ENCODE data around the gene MBNL1. TPM values are rescaled to one million over a fixed set of nuclear protein-coding genes. Genes with fewer than 3 reads are reported as not detected.

Gene MBNL1
- total and polyA plus RNA-seq, 2 of the 13 experiments (the other 11 are each of a cell fraction or from before 2014, with no cell fraction given), result 27.1 to 55.4 TPM

GRCh38 chr3:152270937-152271336, 2.2 kb downstream of the MBNL1 start:
- H3K9me3 ChIP-seq (ENCODE audit: low read length), result no peaks in the 10 kb centered on the region
- peaks cover 65% of the 10 kb centered on the region for H3K79me2 ChIP-seq (ENCODE audit: insufficient read depth, low read length)
- peaks cover 67% of the 10 kb centered on the region for H3K4me1 ChIP-seq (ENCODE audit: insufficient read depth, low read length)
- WGBS (ENCODE audit: low lambda C conversion rate), result 84% methylated on average over 1 of the region's 1 CpG
- H3K27me3 ChIP-seq (ENCODE audit: control insufficient read depth in 1 of 2, insufficient read depth in 2 of 2, low read length in 2 of 2), result no peaks in the 10 kb centered on the region
- no peaks in the 10 kb centered on the region for H4K20me1 ChIP-seq (ENCODE audit: insufficient read depth, low read length)
- intact Hi-C loops (cut with micrococcal nuclease; ENCODE audit: unreplicated experiment), result loop anchor here (1.0 to 5.0 kb wide), 2 partner anchors 88 to 111 kb away; no protein-coding TSS in a partner anchor
- peak overlapping the region; percentile 94 for H3K9ac ChIP-seq (ENCODE audit: insufficient read depth, low read depth, low read length)
- H3K4me3 ChIP-seq (replicated peaks in 1 of 3; ENCODE audit: insufficient read depth in 1 of 3, low read depth in 2 of 3, low read length in 3 of 3), result peak overlapping the region; percentile 81 to 87 (median 86); a peak in 5 of 6 replicates
- DNase-seq (ENCODE audit: low spot score) (no peak), FAIRE-seq (no peak), ATAC-seq (no peak)
- no peaks in the 10 kb centered on the region for H3K36me3 ChIP-seq (replicated peaks in 1 of 2; ENCODE audit: control insufficient read depth in 1 of 2, insufficient read depth in 2 of 2, low read length in 2 of 2)
- H3K4me2 ChIP-seq (ENCODE audit: low read depth, low read length), result peak overlapping the region; percentile 79
- H3K27ac ChIP-seq (ENCODE audit: extremely low read length, insufficient read depth, low read length), result peak overlapping the region; percentile 97
- BruUV-seq (replicated peaks), result no TSS peak
- in situ Hi-C loops (cut with HindIII; ENCODE audit: extremely low pct_ligation_motif_present, low pct_unique_long_range_greater_than_20kb), result no loop called here
- no peak overlapping the region for H2AFZ ChIP-seq (ENCODE audit: low read length)
- ChIA-PET POLR2A (no interaction called here), CTCF (ENCODE audit: low intra/inter-chr PET ratio, low total read pairs) (no interaction called here)
- TF ChIP-seq ARID5B (CRISPR knock-in tag; IDR thresholded peaks at IDR 0.05) (no peak), ZNF891 (CRISPR knock-in tag; IDR thresholded peaks at IDR 0.05) (no peak), KDM5A (IDR thresholded peaks at IDR 0.05; ENCODE audit: borderline replicate concordance, low read length) (no peak), ZBTB33 (CRISPR knock-in tag; IDR thresholded peaks at IDR 0.05) (no peak), PHF21A (CRISPR knock-in tag; IDR thresholded peaks at IDR 0.05) (no peak), ZNF333 (CRISPR knock-in tag; IDR thresholded peaks at IDR 0.05; ENCODE audit: borderline replicate concordance) (no peak), ZC3H4 (CRISPR knock-in tag; IDR thresholded peaks at IDR 0.05; ENCODE audit: borderline replicate concordance) (no peak), CERS6 (CRISPR knock-in tag; IDR thresholded peaks at IDR 0.05) (no peak), RXRA (CRISPR knock-in tag; IDR thresholded peaks at IDR 0.05) (no peak), DDIT3 (CRISPR knock-in tag; IDR thresholded peaks at IDR 0.05) (no peak), ZNF414 (CRISPR knock-in tag; IDR thresholded peaks at IDR 0.05) (no peak), ZFYVE20 (CRISPR knock-in tag; IDR thresholded peaks at IDR 0.05; ENCODE audit: borderline replicate concordance, low read depth) (no peak)
